Rectal smooth muscle tissue (tissue), 1 donor: ENCODE data around the gene CREG1.

Experiments used
- H3K27ac ChIP-seq: one replicate; pipeline ENCODE4 v1.7.0; 2013; ENCODE audit warnings: low read depth, low read length, inconsistent platforms
- H3K27me3 ChIP-seq: one replicate; pipeline ENCODE4 v1.7.0; 2013; ENCODE audit warnings: low read length; ENCODE audit not compliant: control insufficient read depth, insufficient read depth
- H3K36me3 ChIP-seq: one replicate; pipeline ENCODE4 v1.7.0; 2013; ENCODE audit warnings: low read length; ENCODE audit not compliant: control insufficient read depth, insufficient read depth
- H3K4me1 ChIP-seq: one replicate; pipeline ENCODE4 v1.7.0; 2013; ENCODE audit warnings: low read length; ENCODE audit not compliant: control insufficient read depth, insufficient read depth
- H3K4me3 ChIP-seq: one replicate; pipeline ENCODE4 v1.7.0; 2013; ENCODE audit warnings: low read length
- H3K9ac ChIP-seq: one replicate; pipeline ENCODE4 v1.7.0; 2013; ENCODE audit warnings: low read length

CREG1 gene

DNA sequence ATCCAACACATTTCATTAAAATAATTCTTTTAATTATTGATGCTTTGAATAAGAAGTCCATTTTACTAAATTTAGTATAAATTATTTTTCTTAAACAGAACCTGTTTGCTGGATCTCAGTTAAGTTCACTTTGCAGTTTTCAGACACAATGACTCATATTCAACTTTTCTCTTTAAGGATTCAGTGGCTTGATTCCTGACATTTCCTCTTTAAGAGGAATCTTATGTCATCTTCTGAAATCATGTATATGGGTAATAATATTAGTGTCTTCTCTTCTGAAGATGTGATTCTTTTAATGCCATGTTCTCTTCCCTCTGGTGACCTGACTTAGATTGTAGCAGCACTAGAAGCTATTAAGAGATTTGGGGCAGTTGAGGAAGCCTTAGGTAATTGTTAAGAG lies 12.6 kb downstream of the CREG1 start:
- Histone ChIP-seq H3K9ac (no peak overlapping the region), H3K27me3 (no peaks in the 10 kb centered on the region), H3K4me3 (no peak overlapping the region), H3K4me1 (no peaks in the 10 kb centered on the region), H3K27ac (no peak overlapping the region), H3K36me3 (no peaks in the 10 kb centered on the region)

DNA sequence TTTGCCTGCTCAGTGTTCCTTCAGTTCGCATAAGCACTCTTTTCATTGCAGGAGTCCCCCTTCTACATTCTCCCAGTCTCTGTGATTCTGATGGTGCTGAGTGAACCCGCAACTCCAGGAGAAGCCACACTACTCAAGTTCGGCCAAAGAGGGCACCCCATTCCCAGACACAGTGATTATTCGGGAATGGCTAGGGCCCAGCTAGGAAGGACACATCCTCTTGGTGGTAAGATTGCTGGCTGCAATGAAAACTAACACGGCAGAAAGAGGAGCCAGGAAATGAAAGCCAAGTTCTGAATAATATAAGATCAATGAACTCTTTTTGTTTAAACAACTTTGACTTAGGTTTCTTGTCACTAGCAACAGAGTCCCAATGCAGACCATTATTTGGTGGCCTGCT lies 14.9 kb downstream of the CREG1 start:
- Histone ChIP-seq H3K4me3 (no peak overlapping the region), H3K27me3 (no peaks in the 10 kb centered on the region), H3K36me3 (no peaks in the 10 kb centered on the region), H3K27ac (no peak overlapping the region), H3K9ac (no peak overlapping the region), H3K4me1 (no peaks in the 10 kb centered on the region)

DNA sequence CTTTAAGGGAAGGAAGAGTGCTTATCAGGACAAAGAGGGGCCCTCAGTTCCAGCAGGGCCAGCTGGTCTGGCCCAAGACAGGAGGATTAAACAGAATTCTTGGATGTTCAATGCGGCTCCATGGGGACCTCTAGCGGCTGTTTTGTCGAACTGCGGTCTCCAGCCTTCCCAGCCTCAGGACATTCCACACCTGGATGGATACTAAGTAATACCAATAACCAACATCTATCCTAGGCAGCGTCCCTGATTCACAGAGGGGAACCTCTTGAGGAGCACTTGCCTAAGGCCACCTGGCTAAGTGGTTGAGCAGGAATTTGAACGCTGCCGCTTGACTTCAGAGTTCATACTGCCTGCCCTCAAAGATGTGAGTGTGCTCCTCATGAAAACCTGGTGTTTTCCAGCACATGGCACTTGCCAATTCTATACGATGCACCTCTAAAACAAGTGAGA lies 19.7 kb downstream of the CREG1 start:
- Histone ChIP-seq H3K27me3 (no peaks in the 10 kb centered on the region), H3K36me3 (no peaks in the 10 kb centered on the region), H3K27ac (no peak overlapping the region), H3K4me3 (no peak overlapping the region), H3K9ac (no peak overlapping the region), H3K4me1 (no peaks in the 10 kb centered on the region)

DNA sequence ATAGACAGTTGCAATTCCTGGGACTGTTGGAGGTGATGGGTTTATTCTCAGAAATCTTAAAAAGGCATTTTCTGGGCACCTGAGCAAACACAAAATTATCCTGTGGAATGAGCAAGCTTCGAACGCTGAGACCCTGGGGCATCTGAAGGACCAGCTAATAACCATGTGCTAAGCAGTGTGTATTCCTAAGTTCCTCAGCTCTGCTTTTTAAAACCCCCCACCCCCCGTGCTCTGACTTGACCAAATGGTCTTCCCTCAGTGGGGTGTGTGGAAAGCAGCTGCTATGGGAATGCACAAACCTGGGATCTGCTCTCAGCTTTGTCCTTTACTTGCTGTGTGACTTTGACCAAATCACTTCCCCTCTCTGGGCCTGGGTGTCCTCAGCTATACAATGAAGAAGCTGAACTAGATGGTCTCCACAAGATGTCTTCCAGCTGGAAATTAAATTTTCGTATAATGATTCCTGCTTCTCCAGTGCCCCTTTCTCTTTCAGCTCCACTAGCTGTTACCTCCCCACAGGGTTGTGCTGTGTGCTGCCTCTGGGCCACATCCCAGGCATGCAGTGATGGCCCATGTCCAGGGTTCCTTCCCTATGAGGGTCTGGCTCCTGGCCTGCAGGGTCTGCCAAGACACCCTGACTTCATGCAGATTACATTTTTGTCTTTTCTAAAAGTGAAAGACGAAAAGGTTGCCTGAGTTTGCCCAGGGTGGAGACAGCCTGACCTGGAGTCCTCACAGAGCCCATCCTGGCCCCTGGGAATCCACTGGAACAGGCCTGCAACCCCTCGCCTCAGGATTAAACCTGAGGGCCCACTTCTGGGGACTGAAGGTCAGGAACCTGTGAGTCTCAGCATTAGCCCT lies 20.4 kb downstream of the CREG1 start:
- H3K36me3 ChIP-seq, result no peaks in the 10 kb centered on the region
- no peaks in the 10 kb centered on the region for H3K4me1 ChIP-seq
- H3K9ac ChIP-seq, result no peak overlapping the region
- no peak overlapping the region for H3K27ac ChIP-seq
- H3K27me3 ChIP-seq, result no peaks in the 10 kb centered on the region
- H3K4me3 ChIP-seq, result no peak overlapping the region

DNA sequence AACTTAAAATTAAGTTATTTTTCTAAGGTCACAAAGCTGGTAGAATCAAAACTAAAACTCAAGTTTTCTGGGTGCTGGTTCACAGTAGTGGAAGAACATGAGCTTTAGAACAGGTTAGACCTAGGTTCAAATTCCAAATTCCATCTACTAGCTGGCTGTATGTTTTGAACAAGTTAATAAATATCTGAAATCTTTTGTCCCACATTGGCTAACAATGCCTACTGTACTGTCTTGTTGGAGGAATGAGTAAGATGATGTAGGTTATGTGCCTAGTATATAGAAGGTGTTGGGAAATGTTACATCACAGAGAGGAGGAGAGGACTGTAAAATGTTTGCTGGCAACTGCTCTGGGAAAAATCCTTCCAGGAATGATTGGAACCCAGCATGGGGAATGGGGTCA lies 21.2 kb downstream of the CREG1 start:
- no peaks in the 10 kb centered on the region for H3K4me1 ChIP-seq
- no peak overlapping the region for H3K27ac ChIP-seq
- no peaks in the 10 kb centered on the region for H3K27me3 ChIP-seq
- no peak overlapping the region for H3K4me3 ChIP-seq
- no peaks in the 10 kb centered on the region for H3K36me3 ChIP-seq
- no peak overlapping the region for H3K9ac ChIP-seq

DNA sequence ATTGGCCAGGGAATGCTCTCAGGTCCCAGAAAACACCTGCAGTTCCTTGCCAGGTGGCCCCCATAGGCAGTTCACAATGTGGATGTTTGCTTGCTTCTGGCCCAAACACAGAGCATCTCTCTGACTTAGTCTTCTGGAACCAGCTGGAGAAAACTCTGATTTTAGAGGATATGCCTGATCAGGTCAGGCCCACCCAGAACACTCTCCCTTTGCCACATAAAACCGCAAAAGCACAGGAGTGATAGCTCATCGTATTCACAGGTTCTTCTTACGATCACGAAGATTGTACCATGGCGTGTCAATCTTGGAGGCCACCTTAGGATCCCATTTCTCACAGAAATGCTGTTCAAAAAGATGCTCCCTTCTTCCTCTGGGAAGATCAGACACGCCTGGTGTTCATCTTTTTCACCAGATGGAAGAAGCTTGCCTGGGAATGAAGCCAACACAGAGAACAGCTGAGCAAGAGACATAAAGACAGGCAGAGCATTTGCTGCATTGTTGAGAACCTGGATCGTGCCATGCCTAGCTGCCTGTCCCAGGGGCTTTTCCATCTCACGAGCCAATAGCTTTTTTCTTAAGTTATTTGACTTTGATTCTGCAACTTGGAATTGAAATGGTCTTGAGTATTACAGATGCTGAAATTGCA lies 23.6 kb downstream of the CREG1 start:
- Histone ChIP-seq H3K27me3 (no peaks in the 10 kb centered on the region), H3K27ac (no peak overlapping the region), H3K9ac (no peak overlapping the region), H3K4me1 (no peaks in the 10 kb centered on the region), H3K36me3 (no peaks in the 10 kb centered on the region), H3K4me3 (no peak overlapping the region)

DNA sequence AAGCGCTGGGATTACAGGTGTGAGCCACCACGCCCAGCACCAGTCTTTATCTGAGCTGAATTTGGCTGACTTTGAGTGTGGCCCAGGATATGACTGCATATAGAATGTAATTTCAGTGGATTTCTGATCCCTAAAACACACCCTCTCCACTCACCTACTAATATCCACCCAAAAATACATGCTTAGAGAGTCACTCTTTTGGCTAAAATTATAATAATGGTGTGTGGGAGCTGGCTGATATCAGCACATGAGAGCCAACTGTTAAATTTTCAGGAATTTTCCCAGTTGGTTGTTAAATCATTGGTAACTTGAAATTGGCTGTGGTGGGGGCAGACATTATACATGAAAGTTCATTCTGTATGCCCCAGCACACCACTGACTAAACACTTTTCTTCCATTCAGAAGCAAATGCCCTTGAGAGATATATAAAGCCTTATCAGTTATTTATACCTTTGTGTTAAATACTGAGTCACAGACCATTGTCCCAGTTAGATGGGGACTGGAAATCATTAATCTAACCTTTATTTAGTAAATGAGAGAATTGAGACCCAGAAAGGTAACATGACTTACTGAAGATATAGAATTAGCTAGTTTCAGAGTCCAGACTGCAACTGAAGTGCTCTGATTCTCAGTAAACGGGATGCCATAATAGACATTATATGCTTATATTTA lies 25.4 kb downstream of the CREG1 start:
- Histone ChIP-seq H3K27ac (no peak overlapping the region), H3K27me3 (no peaks in the 10 kb centered on the region), H3K36me3 (no peaks in the 10 kb centered on the region), H3K9ac (no peak overlapping the region), H3K4me3 (no peak overlapping the region), H3K4me1 (no peaks in the 10 kb centered on the region)

DNA sequence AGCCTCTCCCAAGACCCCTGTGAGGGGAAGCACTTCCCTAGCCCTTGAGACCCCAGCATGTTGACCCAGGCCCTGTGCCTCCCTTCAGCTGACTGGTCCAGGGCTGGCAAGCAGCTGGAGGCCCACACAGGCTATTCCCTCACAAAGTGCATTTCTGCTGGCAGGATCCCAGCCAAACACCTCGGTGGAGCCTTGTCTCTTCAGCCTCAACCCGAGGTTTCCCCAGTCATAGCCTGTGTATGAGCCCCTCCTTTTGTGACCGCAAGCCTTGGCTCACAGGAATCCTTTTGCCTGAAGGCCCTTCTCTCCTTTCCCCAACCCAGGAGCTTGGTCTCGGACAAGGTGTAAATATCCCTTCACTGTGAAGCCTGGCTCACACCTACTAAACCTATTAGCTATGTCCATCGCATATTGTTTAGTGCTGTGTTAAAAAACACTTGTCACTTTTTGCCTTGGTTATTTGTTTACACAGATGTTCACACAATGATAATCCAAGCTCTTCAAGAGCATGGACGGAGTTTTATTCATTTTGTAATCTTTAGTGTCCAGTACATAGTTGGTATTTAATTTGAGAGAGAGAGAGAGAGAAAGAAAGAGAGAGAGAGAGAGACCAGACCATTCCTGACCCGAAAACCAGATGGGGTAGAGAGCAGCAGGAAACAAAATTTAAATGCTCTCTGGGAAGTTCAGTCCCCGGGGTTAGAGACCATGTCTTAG lies 26.7 kb downstream of the CREG1 start:
- no peak overlapping the region for H3K4me3 ChIP-seq
- no peak overlapping the region for H3K27ac ChIP-seq
- H3K4me1 ChIP-seq, result no peaks in the 10 kb centered on the region
- H3K27me3 ChIP-seq, result no peaks in the 10 kb centered on the region
- no peak overlapping the region for H3K9ac ChIP-seq
- H3K36me3 ChIP-seq, result no peaks in the 10 kb centered on the region

DNA sequence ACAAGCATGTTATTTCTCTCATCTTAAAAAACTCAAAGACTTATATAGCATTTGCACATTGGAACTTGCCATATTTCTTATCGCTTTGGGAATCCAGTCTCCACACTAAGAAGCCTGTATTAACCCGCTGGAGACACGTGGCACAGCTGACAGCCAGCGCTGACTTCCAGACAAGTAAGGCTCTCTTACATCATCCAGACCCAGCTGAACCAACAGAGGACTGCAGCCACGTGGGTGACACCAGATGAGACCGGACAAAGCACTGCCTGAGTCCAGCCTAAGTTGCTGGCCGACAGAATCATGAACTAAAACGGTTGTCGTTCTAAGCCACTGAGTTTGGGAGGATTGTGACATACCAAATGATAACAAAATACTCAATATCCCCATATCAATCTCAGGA lies 28.9 kb downstream of the CREG1 start:
- H3K27ac ChIP-seq, result no peak overlapping the region

DNA sequence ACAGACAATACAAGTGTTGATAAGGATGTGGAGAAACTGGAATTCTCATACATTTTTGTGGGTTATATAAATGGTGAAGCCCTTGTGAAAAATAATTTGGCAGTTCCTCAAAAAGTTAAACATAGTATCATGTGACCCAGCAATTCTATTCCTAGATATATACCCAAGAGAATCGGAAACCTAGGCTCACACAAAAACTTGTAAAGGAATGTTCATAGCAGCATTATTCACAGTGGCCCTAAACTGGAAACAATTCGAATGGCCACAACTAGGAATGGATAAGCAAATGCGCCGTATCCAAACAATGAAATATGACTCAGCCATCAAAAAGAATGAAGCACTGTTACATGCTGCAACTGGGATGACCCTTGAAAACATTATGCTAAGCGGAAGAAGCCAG lies 31.3 kb downstream of the CREG1 start:
- H3K9ac ChIP-seq, result no peak overlapping the region

More for the DNA sequence above, 28.9 kb downstream of the CREG1 start:
- no peak overlapping the region for H3K4me3 ChIP-seq
- no peaks in the 10 kb centered on the region for H3K36me3 ChIP-seq
- H3K9ac ChIP-seq, result no peak overlapping the region
- no peaks in the 10 kb centered on the region for H3K4me1 ChIP-seq
- no peaks in the 10 kb centered on the region for H3K27me3 ChIP-seq

DNA sequence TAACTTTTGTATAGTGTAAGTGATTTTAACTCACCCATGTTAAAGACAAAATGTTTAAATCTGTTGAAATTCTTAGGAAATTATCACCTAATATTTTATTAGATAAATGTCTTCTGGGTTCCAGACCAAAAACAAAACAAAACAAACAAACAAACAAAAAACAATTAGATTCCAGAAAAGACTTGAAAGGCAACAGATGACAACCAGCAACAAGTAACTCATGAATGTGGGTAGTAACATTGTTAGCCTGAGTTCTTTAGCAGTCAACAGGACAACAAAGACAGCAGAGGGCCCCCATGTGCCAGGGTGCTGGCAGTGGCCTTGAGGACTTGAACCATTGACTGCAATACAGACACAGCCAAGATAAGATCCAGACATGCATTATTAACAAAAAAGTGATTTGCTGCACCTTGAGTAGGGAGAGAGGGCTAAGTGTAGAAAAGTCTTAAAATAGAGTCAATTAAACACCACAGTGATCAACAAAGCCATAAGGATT lies 32.8 kb downstream of the CREG1 start:
- no peaks in the 10 kb centered on the region for H3K4me1 ChIP-seq
- no peaks in the 10 kb centered on the region for H3K36me3 ChIP-seq
- no peak overlapping the region for H3K9ac ChIP-seq
- no peak overlapping the region for H3K4me3 ChIP-seq
- no peak overlapping the region for H3K27ac ChIP-seq
- H3K27me3 ChIP-seq, result no peaks in the 10 kb centered on the region

More for the DNA sequence above, 31.3 kb downstream of the CREG1 start:
- H3K4me3 ChIP-seq, result no peak overlapping the region
- H3K27ac ChIP-seq, result no peak overlapping the region
- H3K27me3 ChIP-seq, result no peaks in the 10 kb centered on the region
- H3K4me1 ChIP-seq, result no peaks in the 10 kb centered on the region
- H3K36me3 ChIP-seq, result no peaks in the 10 kb centered on the region

DNA sequence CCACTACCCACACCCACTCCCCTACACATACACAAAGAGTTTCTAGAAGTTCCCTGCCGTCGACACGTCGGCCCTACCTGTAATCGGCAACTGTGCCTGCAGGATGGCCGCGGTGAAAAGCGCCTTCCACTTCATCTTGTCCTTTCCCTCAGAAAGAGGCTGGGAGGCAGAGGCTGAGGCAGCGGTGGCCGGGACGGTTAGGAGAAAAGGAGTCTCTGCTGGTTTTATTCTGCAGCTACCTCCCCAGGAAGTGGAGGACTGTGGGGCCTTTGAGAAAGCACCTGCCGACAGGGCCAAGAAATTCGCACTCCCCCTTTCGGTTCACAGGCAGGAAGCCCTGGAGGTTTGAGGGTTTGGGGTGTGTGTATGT lies 35.2 kb downstream of the CREG1 start, which contains the start of gene CD247:
Gene CD247 (minus strand): TSS at position 199 of the 370 bp plus-strand sequence. CDS start 64 bp downstream, at position 135.
- Histone ChIP-seq H3K4me3 (peak within 1 kb of the TSS; percentile 41), H3K9ac (no peak within 1 kb of the TSS), H3K36me3 (no peaks in the 10 kb centered on the region), H3K27me3 (no peaks in the 10 kb centered on the region), H3K27ac (no peak within 1 kb of the TSS), H3K4me1 (no peaks in the 10 kb centered on the region)
